MM.1S (cell line): ENCODE measurements around the gene ARFIP1.

ENCODE experiments used
- EZH2 ChIP-seq: fragments of 300-600 bp; sonication (generic); optimal IDR thresholded peaks from 2 replicates; pipeline ENCODE3; 2017; ENCODE audit warnings: low read depth, mild to moderate bottlenecking, antibody characterized with exemption, low read length, mixed read lengths
- EZH2phosphoT487 ChIP-seq: fragments of 300-600 bp; sonication (generic); IDR thresholded peaks from 2 replicates; pipeline ENCODE4 v1.6.1; 2018; ENCODE audit warnings: antibody characterized with exemption, low read length
- TF ChIP-seq, protein P1 (sequence below): fragments of 300-600 bp; sonication (generic); IDR thresholded peaks from 2 replicates; pipeline ENCODE4 v1.5.1; 2016; ENCODE audit warnings: antibody characterized with exemption, low read length, mixed read lengths

DNA sequence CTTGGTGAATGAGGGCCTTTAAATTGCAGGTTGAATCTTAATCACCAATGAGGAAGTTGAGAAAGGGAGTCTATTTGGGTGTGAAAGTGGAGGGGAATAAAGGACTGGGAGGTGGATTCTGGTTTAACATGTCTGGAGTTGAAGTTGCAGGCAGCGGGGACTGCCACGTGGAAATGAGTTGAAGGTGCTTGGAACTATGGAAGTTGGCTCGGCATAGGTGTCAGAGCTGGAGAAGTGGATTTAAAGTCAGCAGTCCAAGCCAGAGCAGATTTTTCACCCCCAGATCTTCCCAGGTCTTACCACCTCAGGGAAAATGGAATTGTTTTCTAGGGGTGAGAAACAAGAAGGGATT lies 45.1 kb upstream of the ARFIP1 start:
- TF ChIP-seq, protein P1, sequence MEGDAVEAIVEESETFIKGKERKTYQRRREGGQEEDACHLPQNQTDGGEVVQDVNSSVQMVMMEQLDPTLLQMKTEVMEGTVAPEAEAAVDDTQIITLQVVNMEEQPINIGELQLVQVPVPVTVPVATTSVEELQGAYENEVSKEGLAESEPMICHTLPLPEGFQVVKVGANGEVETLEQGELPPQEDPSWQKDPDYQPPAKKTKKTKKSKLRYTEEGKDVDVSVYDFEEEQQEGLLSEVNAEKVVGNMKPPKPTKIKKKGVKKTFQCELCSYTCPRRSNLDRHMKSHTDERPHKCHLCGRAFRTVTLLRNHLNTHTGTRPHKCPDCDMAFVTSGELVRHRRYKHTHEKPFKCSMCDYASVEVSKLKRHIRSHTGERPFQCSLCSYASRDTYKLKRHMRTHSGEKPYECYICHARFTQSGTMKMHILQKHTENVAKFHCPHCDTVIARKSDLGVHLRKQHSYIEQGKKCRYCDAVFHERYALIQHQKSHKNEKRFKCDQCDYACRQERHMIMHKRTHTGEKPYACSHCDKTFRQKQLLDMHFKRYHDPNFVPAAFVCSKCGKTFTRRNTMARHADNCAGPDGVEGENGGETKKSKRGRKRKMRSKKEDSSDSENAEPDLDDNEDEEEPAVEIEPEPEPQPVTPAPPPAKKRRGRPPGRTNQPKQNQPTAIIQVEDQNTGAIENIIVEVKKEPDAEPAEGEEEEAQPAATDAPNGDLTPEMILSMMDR: no peak
- TF ChIP-seq EZH2 (no peak), EZH2phosphoT487 (no peak)
